Activated CD4-positive, alpha-beta T cell treated with anti-CD3 and anti-CD28 coated beads, Interleukin-2, amount 50 U/mL, for 48 hours (primary cell): ENCODE measurements around the gene NDUFA12.
"Not testable (repeated sequence)": the region's sequence is repeated elsewhere in the genome, so short reads cannot be mapped to it uniquely, and the experiment has no call there.

ENCODE experiments used
- DNase-seq, 2 experiments: peaks; one replicate each; pipeline ENCODE4 v3.0.0-alpha.2; 2020

The NDUFA12 gene

DNA sequence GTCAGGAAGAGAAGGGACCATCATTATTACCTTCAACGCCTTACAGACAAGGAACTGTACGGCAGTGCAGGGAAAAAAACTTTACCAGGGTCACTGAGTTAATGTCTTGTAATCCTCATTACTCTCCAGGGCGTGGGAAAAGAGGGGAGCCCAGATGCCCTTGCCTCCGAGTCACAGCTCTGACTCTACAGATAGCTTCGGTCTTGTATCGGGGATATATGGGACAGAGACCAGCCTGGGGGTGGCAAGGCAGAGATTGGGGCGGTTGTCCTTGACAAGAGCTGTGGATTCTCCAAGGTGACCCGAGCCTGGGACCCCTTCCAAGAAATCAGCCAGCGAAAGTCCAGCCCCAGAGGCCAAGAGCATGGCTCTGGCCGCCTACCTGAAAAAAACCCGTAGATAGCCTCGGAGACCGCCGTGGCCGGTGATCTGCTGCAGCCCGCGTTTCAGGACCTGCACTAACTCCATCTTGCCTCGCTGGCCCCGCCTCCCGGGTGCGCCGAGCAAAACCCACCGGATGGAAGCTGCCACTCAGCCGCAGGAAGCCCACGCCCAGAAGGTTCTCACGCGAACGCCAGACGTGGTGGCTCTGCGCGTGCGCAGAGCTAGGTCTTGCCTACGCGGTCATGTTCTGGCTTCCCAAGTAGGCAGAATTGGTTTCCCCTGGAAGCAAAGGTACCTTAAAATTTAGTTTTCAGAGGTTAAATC lies at the start of gene NDUFA12:
TSS of gene NDUFA12 (minus strand) at position 485 of the 708 bp plus-strand sequence. CDS start at position 468, 17 bp downstream.
- DNase-seq: peak; percentile 96 to 97

DNA sequence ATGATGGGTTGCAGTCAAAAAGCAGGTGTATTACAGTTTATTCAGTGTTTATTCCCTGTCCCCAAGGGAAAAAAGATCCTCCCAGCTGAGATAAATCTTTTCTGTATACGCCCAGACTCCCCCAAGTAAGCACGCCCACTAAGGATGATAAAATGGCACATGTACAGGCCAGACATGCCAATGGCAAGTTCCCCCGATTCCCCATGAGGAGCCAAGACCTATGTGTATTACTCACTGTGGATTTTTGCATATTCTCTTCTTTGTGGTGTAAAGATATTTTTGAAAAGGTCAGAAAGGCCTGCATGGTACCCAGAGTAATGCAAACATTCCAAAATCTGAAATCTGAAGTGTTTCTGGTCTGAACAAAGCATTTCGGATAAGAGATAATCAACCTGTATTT lies 47.7 kb upstream of the NDUFA12 start:
- no peak for DNase-seq

DNA sequence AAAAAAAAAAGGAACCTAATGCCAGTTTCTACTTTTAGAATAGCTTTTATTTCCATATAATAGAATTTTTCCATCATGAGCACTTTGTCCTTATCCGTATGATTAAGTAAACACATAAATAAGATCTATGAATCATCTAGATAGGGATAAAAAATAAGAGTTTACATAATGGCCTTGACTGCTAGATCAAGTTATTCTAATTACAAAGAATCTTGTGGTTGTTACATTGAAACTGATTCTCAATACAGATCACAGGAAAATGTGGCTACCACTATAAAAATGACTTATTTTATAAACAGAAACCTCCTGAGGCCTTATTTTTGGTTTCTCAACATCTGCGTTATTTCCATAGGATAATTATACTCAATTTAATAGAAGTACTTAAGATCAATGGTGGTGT lies 34.4 kb upstream of the NDUFA12 start:
- no peak for DNase-seq

DNA sequence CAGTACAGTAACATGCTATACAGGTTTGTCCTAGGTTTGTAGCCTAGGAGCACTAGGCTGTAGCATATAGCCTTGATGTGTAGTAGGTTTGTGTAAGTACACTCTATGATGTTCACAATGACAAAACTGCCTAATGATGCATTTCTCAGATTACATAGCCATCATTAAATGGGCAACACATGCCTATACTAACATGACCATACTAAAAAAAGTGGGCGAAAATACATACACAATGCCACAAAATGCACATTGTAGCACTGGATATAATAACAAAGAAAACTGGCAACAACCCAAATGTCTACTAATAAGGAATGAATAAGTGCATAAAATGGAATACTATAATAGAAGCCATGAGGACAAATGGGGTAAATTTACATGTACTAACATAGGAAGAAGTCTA lies 31.3 kb upstream of the NDUFA12 start:
- no peak for DNase-seq

DNA sequence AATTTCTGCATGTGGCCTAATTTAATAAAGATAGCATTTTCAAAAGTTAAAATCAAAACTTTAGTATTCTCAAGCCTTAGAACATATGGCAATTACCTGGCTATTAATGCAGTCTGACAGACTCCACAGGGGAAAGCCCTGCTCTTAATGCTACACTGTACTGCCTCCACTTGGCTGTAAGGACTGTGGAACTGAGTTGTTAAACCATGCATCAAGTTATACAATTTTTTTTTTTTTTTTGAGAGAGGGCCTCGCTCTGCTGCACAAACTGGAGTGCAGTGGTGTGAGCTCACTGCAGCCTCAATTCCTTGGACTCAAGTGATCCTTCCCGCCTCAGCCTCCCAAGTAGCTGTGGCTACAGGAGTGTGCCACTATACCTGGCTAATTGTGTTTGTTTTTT lies 19.0 kb upstream of the NDUFA12 start:
- DNase-seq: no peak

DNA sequence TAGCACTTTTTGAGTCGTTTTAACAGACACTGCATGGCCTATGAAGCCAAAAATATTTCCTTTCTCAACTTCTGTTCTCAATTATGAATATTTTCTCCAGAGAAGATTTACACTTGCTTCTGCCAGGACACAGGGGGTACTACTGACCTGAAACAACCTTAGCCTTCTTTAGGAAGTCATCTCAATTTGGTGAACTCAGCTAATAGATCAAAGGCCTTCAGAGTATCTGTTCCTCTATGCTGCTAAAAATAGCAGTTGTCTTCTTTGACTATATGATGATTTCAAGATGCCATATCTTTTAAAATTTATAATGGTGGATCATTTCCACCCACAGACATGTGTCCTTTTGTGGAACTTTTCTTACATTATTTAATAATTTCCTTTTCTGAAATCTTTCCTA lies 14.0 kb upstream of the NDUFA12 start:
- no peak for DNase-seq

DNA sequence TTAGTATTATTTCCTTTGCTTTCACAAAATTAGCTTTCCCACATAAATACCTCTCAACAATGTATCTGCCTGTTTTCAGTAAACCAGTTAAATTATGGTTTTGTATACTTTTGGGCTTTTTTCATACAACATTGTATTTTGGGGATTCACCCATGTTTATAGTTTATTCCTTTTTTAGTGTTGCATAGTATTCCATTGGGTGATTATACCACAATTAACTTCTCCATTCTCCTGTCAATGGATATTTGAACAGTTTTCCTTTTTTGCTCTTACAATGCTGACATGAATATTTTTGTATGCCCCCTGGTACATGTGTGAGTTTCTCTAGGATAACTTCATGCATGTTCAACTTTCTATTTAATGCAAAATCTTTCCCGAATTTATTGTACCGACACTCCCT lies 12.6 kb upstream of the NDUFA12 start:
- no peak for DNase-seq

GRCh38 chr12:95014554-95014953 lies 11.1 kb upstream of the NDUFA12 start:
- DNase-seq: no peak

GRCh38 chr12:95006206-95006605 lies 2.7 kb upstream of the NDUFA12 start:
- DNase-seq: no peak

GRCh38 chr12:95004610-95005009 lies 1.1 kb upstream of the NDUFA12 start:
- DNase-seq: no peak

- DNase-seq: no peak
Measured at GRCh38 chr12:95003921-95004272, 400 bp upstream of the NDUFA12 start.

GRCh38 chr12:95002754-95003153 lies 743 bp downstream of the NDUFA12 start:
- DNase-seq: no peak

DNA sequence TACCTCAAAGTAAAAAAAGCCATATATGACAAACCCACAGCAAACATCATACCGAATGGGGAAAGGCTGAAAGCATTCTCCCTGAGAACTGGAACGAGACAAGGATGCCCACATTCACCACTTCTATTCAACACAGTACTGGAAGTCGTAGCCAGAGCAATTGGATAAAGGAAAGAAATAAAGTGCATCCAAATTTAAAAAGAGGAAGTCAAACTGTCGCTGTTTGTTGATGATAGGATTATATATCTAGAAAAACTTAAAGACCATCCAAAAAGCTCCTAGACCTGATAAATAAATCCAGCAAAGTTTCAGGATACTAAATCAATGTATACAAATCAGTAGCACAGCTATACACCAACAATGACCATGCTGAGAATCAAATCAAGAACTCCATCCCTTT lies 5.2 kb downstream of the NDUFA12 start:
- DNase-seq: no peak

DNA sequence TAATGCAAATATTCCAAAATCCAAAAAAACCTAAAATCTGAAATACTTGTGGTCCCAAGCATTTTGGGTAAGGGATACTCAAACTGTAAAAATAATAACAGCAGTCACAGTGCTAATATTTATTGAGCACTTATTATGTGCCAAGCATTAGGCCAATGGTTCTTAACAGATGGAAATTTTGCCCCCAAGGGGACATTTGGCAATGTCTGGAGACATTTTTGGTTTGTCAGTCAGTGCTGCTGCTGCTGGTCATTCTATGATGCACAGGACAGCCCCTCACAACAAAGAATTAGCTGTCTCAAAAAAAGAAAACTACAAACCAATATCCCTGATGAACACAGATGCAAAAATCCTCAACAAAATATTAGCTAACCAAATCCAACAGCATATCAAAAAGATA lies 5.8 kb downstream of the NDUFA12 start:
- DNase-seq: no peak

GRCh38 chr12:94997061-94997460 lies 6.4 kb downstream of the NDUFA12 start:
- DNase-seq: no peak

- no peak for DNase-seq
Measured at GRCh38 chr12:94994312-94994711, 9.2 kb downstream of the NDUFA12 start.

- not testable (repeated sequence) for DNase-seq
Measured at GRCh38 chr12:94993855-94994254, 9.6 kb downstream of the NDUFA12 start.

GRCh38 chr12:94990222-94990621 lies 13.3 kb downstream of the NDUFA12 start:
- DNase-seq: peak in 1 of 2 experiments; percentile 17

GRCh38 chr12:94988471-94988870 lies 15.0 kb downstream of the NDUFA12 start:
- DNase-seq: no peak

- no peak for DNase-seq
Measured at GRCh38 chr12:94987801-94988200, 15.7 kb downstream of the NDUFA12 start.

- DNase-seq: no peak
Measured at GRCh38 chr12:94987076-94987669, 16.3 kb downstream of the NDUFA12 start.

DNA sequence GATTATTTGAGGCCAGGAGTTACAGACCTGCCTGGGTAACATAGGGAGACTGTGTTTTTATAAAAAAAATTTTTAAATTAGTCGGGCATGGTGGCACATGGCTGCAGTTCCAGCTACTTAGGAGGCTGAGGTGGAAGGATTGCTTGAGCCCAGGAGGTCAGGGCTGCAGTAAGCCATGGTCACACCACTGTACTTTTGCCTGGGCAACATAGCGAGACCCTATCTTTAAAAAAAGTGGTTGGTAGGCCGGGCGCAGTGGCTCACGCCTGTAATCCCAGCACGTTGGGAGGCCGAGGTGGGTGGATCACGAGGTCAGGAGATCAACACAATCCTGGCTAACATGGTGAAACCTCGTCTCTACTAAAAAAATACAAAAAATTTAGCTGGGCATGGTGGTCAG lies 18.4 kb downstream of the NDUFA12 start:
- DNase-seq: not testable (repeated sequence)

DNA sequence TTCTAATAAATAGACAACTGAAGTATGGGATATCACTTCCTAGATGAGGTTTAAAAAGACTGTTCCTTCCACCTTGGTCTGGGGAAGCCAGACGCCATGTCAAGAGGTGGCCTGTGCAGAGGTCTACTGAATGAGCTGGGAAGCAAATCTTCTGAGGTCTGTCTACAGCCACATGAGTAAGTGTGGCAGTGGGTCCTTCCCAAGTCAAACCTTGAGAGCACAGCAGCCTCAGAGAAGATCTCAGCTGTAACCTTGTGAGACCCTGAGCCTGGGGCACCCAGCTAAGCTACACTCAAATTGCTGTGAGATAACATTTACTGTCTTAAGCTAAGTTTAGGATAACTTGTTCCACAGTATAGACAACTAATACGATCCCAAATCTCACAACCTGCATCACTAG lies 20.2 kb downstream of the NDUFA12 start:
- DNase-seq: no peak

- no peak for DNase-seq
Measured at GRCh38 chr12:94982456-94982855, 21.0 kb downstream of the NDUFA12 start.

DNA sequence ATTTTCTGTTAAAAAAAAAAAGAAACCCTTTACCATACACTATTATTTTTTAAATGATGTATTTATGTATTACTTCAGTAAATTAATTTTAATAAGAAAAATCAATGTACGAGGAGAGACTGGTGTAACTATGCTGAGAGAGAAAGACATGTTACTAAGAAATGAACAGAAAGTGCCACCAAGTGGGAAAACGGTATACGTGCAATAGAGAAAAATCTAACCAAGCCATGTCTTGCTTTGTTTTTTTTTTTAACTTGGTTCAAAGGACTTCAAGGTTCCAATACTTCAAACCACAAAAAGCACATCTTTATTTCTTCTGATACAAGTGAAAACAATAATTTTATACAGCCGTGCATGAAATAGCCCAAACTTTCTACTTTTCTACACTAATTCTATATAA lies 22.9 kb downstream of the NDUFA12 start:
- no peak for DNase-seq
